ENCODE results near the gene PTBP3.

PTBP3 gene

DNA sequence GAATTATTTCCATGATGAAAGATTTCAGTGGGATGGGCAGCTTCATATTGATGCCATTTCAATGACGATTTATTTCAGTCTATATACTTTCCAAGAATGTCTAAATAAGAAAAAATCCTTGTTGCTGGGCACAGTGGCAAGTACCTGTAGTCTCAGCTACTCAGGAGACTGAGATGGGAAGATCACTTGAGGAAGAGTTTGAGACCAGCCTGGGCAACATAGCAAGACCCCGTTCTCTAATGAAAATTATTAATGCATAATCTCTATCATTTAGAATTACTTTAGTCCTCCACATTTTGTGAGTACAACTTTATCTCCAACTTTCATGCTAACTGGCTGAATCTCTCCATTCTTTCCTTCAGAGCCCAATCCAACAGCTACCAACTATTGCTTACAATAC is 52.5 kb downstream of the PTBP3 start:
- Mint-ChIP-seq H3K27ac (no peak overlapping the region), H3K27me3 (ENCODE audit: low read depth) (no peaks in the 10 kb centered on the region), H3K4me3 (no peak overlapping the region), H3K4me1 (no peaks in the 10 kb centered on the region), H3K36me3 (ENCODE audit: low read depth) (peaks cover 51% of the 10 kb centered on the region), H3K9me3 (peaks cover 29% of the 10 kb centered on the region)
- TF ChIP-seq, protein P1, sequence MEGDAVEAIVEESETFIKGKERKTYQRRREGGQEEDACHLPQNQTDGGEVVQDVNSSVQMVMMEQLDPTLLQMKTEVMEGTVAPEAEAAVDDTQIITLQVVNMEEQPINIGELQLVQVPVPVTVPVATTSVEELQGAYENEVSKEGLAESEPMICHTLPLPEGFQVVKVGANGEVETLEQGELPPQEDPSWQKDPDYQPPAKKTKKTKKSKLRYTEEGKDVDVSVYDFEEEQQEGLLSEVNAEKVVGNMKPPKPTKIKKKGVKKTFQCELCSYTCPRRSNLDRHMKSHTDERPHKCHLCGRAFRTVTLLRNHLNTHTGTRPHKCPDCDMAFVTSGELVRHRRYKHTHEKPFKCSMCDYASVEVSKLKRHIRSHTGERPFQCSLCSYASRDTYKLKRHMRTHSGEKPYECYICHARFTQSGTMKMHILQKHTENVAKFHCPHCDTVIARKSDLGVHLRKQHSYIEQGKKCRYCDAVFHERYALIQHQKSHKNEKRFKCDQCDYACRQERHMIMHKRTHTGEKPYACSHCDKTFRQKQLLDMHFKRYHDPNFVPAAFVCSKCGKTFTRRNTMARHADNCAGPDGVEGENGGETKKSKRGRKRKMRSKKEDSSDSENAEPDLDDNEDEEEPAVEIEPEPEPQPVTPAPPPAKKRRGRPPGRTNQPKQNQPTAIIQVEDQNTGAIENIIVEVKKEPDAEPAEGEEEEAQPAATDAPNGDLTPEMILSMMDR (IDR thresholded peaks at IDR 0.05; ENCODE audit: unreplicated experiment in 3 of 3) = no peak

DNA sequence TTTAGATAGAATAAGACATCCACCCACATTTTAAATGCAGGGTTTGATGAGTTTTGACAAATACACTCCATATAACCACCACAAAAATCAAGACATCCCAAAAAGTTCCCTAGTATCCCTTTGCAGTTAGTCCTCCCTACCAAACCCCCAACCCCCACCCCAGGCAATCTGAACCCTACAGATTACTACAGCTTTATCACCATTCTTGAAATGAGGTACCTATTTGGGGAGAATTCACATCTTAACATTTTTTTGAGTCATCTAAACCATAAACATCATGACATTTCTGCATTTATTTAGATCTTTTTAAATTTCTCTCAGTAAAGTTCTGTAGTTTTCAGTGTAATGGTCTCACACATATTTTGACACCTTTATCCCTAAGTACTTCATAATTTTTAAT is 53.9 kb downstream of the PTBP3 start:
- H3K36me3 Mint-ChIP-seq (ENCODE audit: low read depth) = peaks cover 44% of the 10 kb centered on the region

DNA sequence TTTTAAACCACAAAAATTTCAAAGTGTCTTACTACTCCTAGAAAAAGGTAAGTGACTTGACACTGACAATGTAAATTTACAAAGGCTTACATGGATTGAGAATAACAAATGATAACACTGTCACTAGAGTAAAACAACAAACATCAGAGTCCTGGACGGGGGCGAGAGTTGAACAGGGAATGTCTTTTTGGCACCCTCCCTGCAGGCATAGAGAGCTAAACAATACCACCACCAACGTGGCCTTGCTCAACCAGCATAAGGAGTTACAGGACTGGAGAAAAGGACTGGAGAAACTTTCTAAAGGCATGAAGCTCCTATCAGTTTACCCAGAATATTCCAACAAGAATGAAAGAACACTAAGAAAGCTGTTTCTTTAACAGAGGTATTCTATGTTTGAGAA is 55.3 kb downstream of the PTBP3 start:
- Mint-ChIP-seq H3K4me1 (peaks cover 12% of the 10 kb centered on the region), H3K36me3 (ENCODE audit: low read depth) (peaks cover 32% of the 10 kb centered on the region), H3K27me3 (ENCODE audit: low read depth) (no peaks in the 10 kb centered on the region), H3K9me3 (peaks cover 3% of the 10 kb centered on the region), H3K27ac (no peak overlapping the region), H3K4me3 (no peak overlapping the region)
- TF ChIP-seq, protein P1 (IDR thresholded peaks at IDR 0.05; ENCODE audit: unreplicated experiment in 3 of 3) = no peak

More for the DNA sequence above, 53.9 kb downstream of the PTBP3 start:
- Mint-ChIP-seq H3K4me3 (no peak overlapping the region), H3K27me3 (ENCODE audit: low read depth) (no peaks in the 10 kb centered on the region), H3K9me3 (peaks cover 15% of the 10 kb centered on the region), H3K4me1 (peaks cover 4% of the 10 kb centered on the region), H3K27ac (no peak overlapping the region)
- TF ChIP-seq, protein P1 (IDR thresholded peaks at IDR 0.05; ENCODE audit: unreplicated experiment in 3 of 3) = no peak

DNA sequence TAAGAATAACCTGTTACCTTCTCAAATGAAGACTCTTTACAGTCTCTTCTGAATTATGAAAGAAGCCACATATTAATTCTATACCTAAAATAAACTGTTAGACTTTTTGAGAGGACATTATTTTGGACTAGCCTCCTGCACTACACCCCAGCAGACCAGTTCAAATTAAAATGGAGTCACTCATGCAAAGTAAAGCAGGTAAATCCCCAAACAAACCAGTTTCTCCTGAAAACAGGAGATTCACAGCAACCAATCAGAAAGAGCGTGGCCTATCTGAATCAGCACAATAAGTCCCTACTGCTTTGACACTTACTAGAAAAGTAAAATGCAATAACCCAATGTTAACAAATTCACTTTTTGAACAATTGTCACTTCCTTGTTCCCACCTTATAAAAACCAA is 58.8 kb downstream of the PTBP3 start:
- no peak overlapping the region for H3K27ac Mint-ChIP-seq
- peaks cover 12% of the 10 kb centered on the region for H3K4me1 Mint-ChIP-seq
- H3K36me3 Mint-ChIP-seq (ENCODE audit: low read depth) = peaks cover 26% of the 10 kb centered on the region
- no peaks in the 10 kb centered on the region for H3K9me3 Mint-ChIP-seq
- H3K4me3 Mint-ChIP-seq = no peak overlapping the region
- no peaks in the 10 kb centered on the region for H3K27me3 Mint-ChIP-seq (ENCODE audit: low read depth)
- TF ChIP-seq, protein P1 (IDR thresholded peaks at IDR 0.05; ENCODE audit: unreplicated experiment in 3 of 3) = no peak

DNA sequence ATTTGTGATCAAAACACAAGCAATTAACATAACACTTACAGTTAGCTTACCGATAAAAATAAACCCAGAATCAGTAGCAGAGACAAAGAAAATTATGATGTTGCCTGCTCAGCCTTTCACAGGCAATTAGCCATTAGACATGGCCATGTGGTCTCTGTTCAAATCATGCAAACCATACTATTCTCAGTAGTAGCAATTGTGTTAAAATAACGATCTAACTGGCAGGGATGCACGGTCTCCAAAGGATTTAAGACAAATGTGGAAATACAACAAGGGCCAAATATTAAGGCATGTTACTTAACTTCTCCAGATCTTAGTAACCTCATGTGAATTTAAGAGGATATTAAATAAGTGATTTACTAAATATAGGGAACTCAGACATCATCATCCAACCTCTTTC is 59.5 kb downstream of the PTBP3 start:
- Mint-ChIP-seq H3K27me3 (ENCODE audit: low read depth) (no peaks in the 10 kb centered on the region), H3K36me3 (ENCODE audit: low read depth) (peaks cover 32% of the 10 kb centered on the region), H3K4me1 (peaks cover 12% of the 10 kb centered on the region), H3K9me3 (no peaks in the 10 kb centered on the region), H3K4me3 (no peak overlapping the region), H3K27ac (no peak overlapping the region)
- TF ChIP-seq, protein P1 (IDR thresholded peaks at IDR 0.05; ENCODE audit: unreplicated experiment in 3 of 3) = no peak

DNA sequence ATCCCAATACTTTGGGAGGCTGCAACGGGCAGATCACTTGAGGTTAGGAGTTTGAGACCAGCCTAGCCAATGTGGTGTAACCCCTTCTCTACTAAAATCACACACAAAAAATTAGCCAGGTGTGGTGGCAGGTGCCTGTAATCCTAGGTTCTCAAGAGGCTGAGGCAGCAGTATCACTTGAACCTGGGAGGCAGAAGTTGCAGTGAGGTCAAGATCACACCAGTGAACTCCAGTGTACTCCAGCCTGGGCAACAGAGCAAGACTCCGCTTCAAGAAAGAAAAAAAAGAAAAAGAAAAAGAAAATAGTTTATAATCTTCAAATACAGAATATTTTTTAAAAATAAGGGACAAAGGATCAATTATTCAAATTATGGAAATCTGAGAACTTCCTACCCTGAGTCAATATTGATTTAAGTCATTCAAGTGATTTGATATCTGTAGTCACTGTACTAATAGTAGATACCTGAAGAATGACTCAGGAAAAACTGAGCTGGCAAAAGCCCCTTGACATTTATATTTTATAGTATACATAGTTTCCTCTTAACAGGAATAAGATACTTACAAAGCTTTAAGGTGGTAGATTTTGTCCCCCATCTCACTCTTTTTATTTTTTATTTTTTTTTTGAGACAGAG is 61.8 kb downstream of the PTBP3 start:
- Mint-ChIP-seq H3K4me1 (peaks cover 12% of the 10 kb centered on the region), H3K4me3 (no peak overlapping the region), H3K9me3 (no peaks in the 10 kb centered on the region), H3K27me3 (ENCODE audit: low read depth) (no peaks in the 10 kb centered on the region), H3K27ac (no peak overlapping the region), H3K36me3 (ENCODE audit: low read depth) (peaks cover 47% of the 10 kb centered on the region)
- TF ChIP-seq, protein P1 (IDR thresholded peaks at IDR 0.05; ENCODE audit: unreplicated experiment in 3 of 3) = no peak
